Fibroblast of skin of back (primary cell): ENCODE data around the gene TSPY1. TPM values are rescaled to one million over a fixed set of nuclear protein-coding genes. Genes with fewer than 3 reads are reported as not detected.
"Not testable (repeated sequence)": the region's sequence is repeated elsewhere in the genome, so short reads cannot be mapped to it uniquely, and the experiment has no call there.

Source experiments
- DNase-seq: peaks from one replicate; pipeline ENCODE4 v3.0.0-alpha.2; 2013
- polyA plus RNA-seq, 2 experiments: library from polyadenylated mRNA; unstranded; fragments of 120-200 nt; gene quantifications; one replicate each; pipeline ENCODE4 v1.2.1, GENCODE V29; 2013; ENCODE audit not compliant: insufficient read length in 2 of 2

The TSPY1 gene, protein sequence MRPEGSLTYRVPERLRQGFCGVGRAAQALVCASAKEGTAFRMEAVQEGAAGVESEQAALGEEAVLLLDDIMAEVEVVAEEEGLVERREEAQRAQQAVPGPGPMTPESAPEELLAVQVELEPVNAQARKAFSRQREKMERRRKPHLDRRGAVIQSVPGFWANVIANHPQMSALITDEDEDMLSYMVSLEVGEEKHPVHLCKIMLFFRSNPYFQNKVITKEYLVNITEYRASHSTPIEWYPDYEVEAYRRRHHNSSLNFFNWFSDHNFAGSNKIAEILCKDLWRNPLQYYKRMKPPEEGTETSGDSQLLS
- not detected for polyA plus RNA-seq (2013, experiment 1 of 2; ENCODE audit: insufficient read length)
- polyA plus RNA-seq (2013, experiment 2 of 2; ENCODE audit: insufficient read length) = not detected

DNA sequence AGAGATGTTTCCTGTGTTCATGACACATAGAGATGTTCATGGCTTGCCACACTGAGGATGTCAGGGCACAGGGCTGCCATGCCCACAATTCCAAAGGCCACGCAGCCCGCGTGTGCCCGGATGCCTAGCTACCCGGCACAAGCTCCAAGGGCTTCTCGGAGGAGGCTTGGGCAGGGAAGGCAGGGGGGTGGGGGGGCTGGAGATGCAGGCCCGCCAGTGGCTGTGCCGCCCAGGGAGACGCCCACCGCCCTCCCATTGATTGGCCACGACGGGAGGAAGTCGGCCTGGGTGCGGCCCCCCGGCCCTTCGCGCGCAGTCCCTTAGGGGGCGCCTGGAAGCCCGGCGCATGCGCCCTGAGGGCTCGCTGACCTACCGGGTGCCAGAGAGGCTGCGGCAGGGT lies at the start of gene TSPY1:
Gene TSPY1 (plus strand): TSS at position 301 of the 400 bp plus-strand sequence. CDS start 46 bp downstream, at position 347.
- DNase-seq = not testable (repeated sequence)

GRCh38 chrY:9486967-9487366 lies 20.2 kb downstream of the TSPY1 start, which contains the start of gene TSPY9:
Gene TSPY9 (plus strand): TSS chrY:9487267. CDS start chrY:9487313, 46 bp downstream.
- DNase-seq = not testable (repeated sequence)

DNA sequence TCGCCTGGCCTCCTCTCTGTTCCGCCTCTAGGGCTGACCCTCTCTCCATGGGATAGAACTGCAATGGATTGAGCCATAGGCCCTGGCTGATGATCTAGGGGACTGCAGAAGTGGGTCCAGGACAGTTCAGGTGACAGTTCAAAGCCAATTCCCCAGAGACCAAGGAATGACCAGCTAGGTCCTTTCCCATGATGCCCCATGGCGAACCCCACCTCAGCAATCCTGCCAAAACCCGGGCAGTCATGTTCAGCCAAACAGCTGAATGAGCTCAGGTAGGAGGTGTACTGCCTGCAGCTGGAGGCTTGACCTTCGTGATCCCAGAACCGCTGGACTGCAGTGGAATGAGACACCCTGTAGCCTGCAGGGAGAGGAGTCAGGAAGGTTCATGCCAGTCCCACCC lies 37.6 kb downstream of the TSPY1 start:
- not testable (repeated sequence) for DNase-seq

- DNase-seq = not testable (repeated sequence)
Measured at GRCh38 chrY:9516287-9516686, 49.5 kb downstream of the TSPY1 start.
